NCI-H1092 (cell line): ENCODE measurements around the gene RBFOX1.

ENCODE experiments used
- DNase-seq: peaks from one replicate; lab custom pipeline; 2025; lab: John Stamatoyannopoulos, UW

The RBFOX1 gene

GRCh38 chr16:7373776-7374175 is 41.1 kb downstream of the RBFOX1 start:
- no peak for DNase-seq

- no peak for DNase-seq
Measured at GRCh38 chr16:7374614-7375174, 42.0 kb downstream of the RBFOX1 start.

- DNase-seq: no peak
Measured at GRCh38 chr16:7376227-7376626, 43.6 kb downstream of the RBFOX1 start.

GRCh38 chr16:7377231-7377630 is 44.6 kb downstream of the RBFOX1 start:
- no peak for DNase-seq

GRCh38 chr16:7378024-7378695 is 45.5 kb downstream of the RBFOX1 start:
- DNase-seq: no peak

GRCh38 chr16:7380441-7380840 is 47.8 kb downstream of the RBFOX1 start:
- no peak for DNase-seq

- DNase-seq: no peak
Measured at GRCh38 chr16:7380911-7381310, 48.3 kb downstream of the RBFOX1 start.

GRCh38 chr16:7381671-7382070 is 49.0 kb downstream of the RBFOX1 start:
- DNase-seq: no peak

- DNase-seq: peak; percentile 66
Measured at GRCh38 chr16:7382521-7382920, 49.9 kb downstream of the RBFOX1 start.

GRCh38 chr16:7390974-7391373 is 58.3 kb downstream of the RBFOX1 start:
- no peak for DNase-seq

GRCh38 chr16:7391694-7392093 is 59.0 kb downstream of the RBFOX1 start:
- DNase-seq: no peak

GRCh38 chr16:7392206-7392605 is 59.6 kb downstream of the RBFOX1 start:
- no peak for DNase-seq

- DNase-seq: no peak
Measured at GRCh38 chr16:7393680-7394079, 61.0 kb downstream of the RBFOX1 start.

GRCh38 chr16:7394720-7395336 is 62.2 kb downstream of the RBFOX1 start:
- DNase-seq: no peak

- no peak for DNase-seq
Measured at GRCh38 chr16:7397901-7398300, 65.3 kb downstream of the RBFOX1 start.

- no peak for DNase-seq
Measured at GRCh38 chr16:7398536-7398935, 65.9 kb downstream of the RBFOX1 start.

- DNase-seq: no peak
Measured at GRCh38 chr16:7399296-7399695, 66.7 kb downstream of the RBFOX1 start.

- no peak for DNase-seq
Measured at GRCh38 chr16:7400117-7400890, 67.7 kb downstream of the RBFOX1 start.

- no peak for DNase-seq
Measured at GRCh38 chr16:7404217-7404616, 71.6 kb downstream of the RBFOX1 start.

GRCh38 chr16:7405166-7405565 is 72.5 kb downstream of the RBFOX1 start:
- peak; percentile 63 for DNase-seq

GRCh38 chr16:7408700-7409365 is 76.2 kb downstream of the RBFOX1 start:
- DNase-seq: no peak

- DNase-seq: no peak
Measured at GRCh38 chr16:7419441-7419840, 86.8 kb downstream of the RBFOX1 start.
